Left colon (tissue), 2 donors: ENCODE data around the gene WDR77. TPM values are rescaled to one million over a fixed set of nuclear protein-coding genes. Genes with fewer than 3 reads are reported as not detected.

Experiments
- ATAC-seq: fragments of 200-7000 bp; cut with Tn5 transposase; one replicate; pipeline ENCODE4 v1.9.1; 2020; ENCODE audit warnings: mild to moderate bottlenecking, moderate library complexity
- DNase-seq, 2 donors: peaks; one replicate each; pipeline ENCODE4 v3.0.0-alpha.2; 2020
- intact Hi-C, 2 donors: fragments of 100-400 bp; cut with DNase I in 1 of 2; cut with micrococcal nuclease in 1 of 2; formaldehyde crosslinking; loops; one replicate each; pipeline versions ENCODE4 v1.11.2 to v1.14.0; 2022; cut with DNase I, micrococcal nuclease
- long read RNA-seq: library from polyadenylated mRNA; unstranded; transcript quantifications from one replicate; pipeline ENCODE4 v2.0.0, GENCODE V29; 2021
- total RNA-seq, 2 donors: library from RNA; stranded (reverse); fragmentation: NEBNext Ultra II Directional; extraction: Animal tissue kit (Norgen Biotek cat#: 25700); gene quantifications; one replicate each; pipeline ENCODE4 v1.2.1, GENCODE V29; 2021
- donor health status: DM: no; HTN: no; CAD: no.
- donor health status: DM: yes; HTN: yes; CAD: no.

WDR77 gene
- total RNA-seq, result 10 to 100 TPM; 20.5 to 26.6 TPM
- long read RNA-seq, transcript WDR77-201 (10 exons, 2,576 nt), result major isoform, 42 of 55 reads
- long read RNA-seq, partial matches to known transcripts, result 8 of 55 reads
- long read RNA-seq, other reads (novel, unspliced or antisense), result 5 of 55 reads

- intact Hi-C loops, result no loop called here
Observed at GRCh38 chr1:111448918-111449702, at the start of gene WDR77, which contains the start of gene ATP5PB. TSS of gene WDR77 (minus strand) at chr1:111449256. CDS start at chr1:111449169, 87 bp downstream. TSS of gene ATP5PB (plus strand) at chr1:111449464. CDS start at chr1:111449542, 78 bp downstream.

GRCh38 chr1:111497592-111497991 is 48.5 kb upstream of the WDR77 start:
- ATAC-seq (no peak), DNase-seq (no peak)
- intact Hi-C loops, result no loop called here

More at GRCh38 chr1:111448918-111449702, at the start of gene WDR77, which contains the start of gene ATP5PB:
- DNase-seq (peak; percentile 92 to 97), ATAC-seq (peak; percentile 87)

- ATAC-seq, result no peak
- no peak for DNase-seq
- intact Hi-C loops, result no loop called here
Observed at GRCh38 chr1:111496398-111496797, 47.3 kb upstream of the WDR77 start.

GRCh38 chr1:111491070-111491469 is 42.0 kb upstream of the WDR77 start:
- DNase-seq (no peak), ATAC-seq (no peak)
- intact Hi-C loops, result no loop called here

GRCh38 chr1:111490220-111490619 is 41.2 kb upstream of the WDR77 start:
- DNase-seq (no peak), ATAC-seq (no peak)
- intact Hi-C loops, result no loop called here

GRCh38 chr1:111489604-111490003 is 40.5 kb upstream of the WDR77 start:
- intact Hi-C loops, result no loop called here
- DNase-seq, result no peak
- no peak for ATAC-seq

- intact Hi-C loops, result no loop called here
- ATAC-seq, result no peak
- DNase-seq, result no peak
Observed at GRCh38 chr1:111488669-111489068, 39.6 kb upstream of the WDR77 start.

- ATAC-seq (no peak), DNase-seq (no peak)
- intact Hi-C loops, result no loop called here
Observed at GRCh38 chr1:111487133-111487532, 38.1 kb upstream of the WDR77 start.

- DNase-seq, result no peak
- no peak for ATAC-seq
- intact Hi-C loops, result no loop called here
Observed at GRCh38 chr1:111486431-111486830, 37.4 kb upstream of the WDR77 start.

GRCh38 chr1:111484391-111485026 is 35.5 kb upstream of the WDR77 start:
- DNase-seq, result no peak
- intact Hi-C loops, result loop anchor here in 1 of 2 donors (5.0 kb wide), 1 partner anchor 288 kb away; no protein-coding TSS in a partner anchor
- ATAC-seq, result no peak

GRCh38 chr1:111483876-111484275 is 34.8 kb upstream of the WDR77 start:
- intact Hi-C loops, result loop anchor here in 1 of 2 donors (5.0 kb wide), 1 partner anchor 288 kb away; no protein-coding TSS in a partner anchor
- no peak for DNase-seq
- ATAC-seq, result no peak

GRCh38 chr1:111483166-111483565 is 34.1 kb upstream of the WDR77 start:
- intact Hi-C loops, result loop anchor here in 1 of 2 donors (5.0 kb wide), 1 partner anchor 289 kb away; no protein-coding TSS in a partner anchor
- no peak for ATAC-seq

GRCh38 chr1:111481387-111482221 is 32.5 kb upstream of the WDR77 start:
- ATAC-seq, result peak; percentile 100
- DNase-seq, result peak; percentile 68 to 81
- intact Hi-C loops, result loop anchor here in 1 of 2 donors (5.0 kb wide), 1 partner anchor 291 kb away; no protein-coding TSS in a partner anchor

More at GRCh38 chr1:111483166-111483565, 34.1 kb upstream of the WDR77 start:
- no peak for DNase-seq

GRCh38 chr1:111480674-111481073 is 31.6 kb upstream of the WDR77 start:
- DNase-seq, result no peak
- intact Hi-C loops, result loop anchor here in 1 of 2 donors (5.0 kb wide), 1 partner anchor 292 kb away; no protein-coding TSS in a partner anchor
- ATAC-seq, result no peak

GRCh38 chr1:111476761-111477309 is 27.8 kb upstream of the WDR77 start:
- intact Hi-C loops, result no loop called here
- DNase-seq (no peak), ATAC-seq (no peak)

GRCh38 chr1:111476214-111476613 is 27.2 kb upstream of the WDR77 start:
- intact Hi-C loops, result no loop called here
- ATAC-seq (no peak), DNase-seq (no peak)

- no peak for DNase-seq
- intact Hi-C loops, result no loop called here
- ATAC-seq, result no peak
Observed at GRCh38 chr1:111475701-111476100, 26.6 kb upstream of the WDR77 start.

- ATAC-seq (no peak), DNase-seq (no peak)
- intact Hi-C loops, result no loop called here
Observed at GRCh38 chr1:111474521-111474920, 25.5 kb upstream of the WDR77 start.
